Measurements from ENCODE around the gene FHOD3.

DNA sequence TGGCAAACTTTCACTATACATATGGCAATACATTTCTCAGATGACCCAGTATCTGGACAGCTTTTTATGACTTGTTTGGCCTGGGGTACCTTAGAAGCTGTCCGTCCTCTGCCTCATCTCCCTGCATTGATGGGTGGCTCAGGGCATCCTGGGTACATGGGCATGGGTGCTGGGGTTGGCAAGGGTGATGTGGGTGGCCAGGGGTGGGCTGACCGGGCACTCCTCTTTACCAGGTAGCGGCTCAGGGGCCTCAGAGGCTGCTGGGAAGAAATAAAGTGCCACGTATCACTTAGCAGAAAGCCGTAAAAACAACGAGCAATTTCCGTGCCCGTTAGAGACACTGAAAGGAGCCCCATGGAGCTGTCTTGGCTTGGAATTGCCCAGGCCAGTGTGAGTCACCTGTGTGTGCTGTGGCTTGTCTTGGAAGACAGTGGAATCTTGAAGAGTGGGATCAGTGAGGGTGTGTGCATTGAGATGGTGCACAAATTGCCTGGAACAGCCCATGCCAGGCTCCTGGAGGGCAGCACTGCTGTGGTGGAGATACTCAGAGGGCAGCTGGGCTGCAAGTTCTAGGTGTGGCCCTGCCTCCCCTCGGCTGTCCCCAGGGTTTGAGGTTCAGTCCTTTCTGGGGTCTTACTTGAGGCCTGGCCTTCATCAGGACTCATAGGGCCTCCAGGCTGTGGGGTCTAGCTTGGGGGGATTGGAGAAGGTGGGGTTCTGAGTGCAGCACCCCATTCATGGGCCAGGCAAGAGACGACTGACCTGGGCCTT is 88.8 kb downstream of the FHOD3 start:
- TF ChIP-seq, protein P1, sequence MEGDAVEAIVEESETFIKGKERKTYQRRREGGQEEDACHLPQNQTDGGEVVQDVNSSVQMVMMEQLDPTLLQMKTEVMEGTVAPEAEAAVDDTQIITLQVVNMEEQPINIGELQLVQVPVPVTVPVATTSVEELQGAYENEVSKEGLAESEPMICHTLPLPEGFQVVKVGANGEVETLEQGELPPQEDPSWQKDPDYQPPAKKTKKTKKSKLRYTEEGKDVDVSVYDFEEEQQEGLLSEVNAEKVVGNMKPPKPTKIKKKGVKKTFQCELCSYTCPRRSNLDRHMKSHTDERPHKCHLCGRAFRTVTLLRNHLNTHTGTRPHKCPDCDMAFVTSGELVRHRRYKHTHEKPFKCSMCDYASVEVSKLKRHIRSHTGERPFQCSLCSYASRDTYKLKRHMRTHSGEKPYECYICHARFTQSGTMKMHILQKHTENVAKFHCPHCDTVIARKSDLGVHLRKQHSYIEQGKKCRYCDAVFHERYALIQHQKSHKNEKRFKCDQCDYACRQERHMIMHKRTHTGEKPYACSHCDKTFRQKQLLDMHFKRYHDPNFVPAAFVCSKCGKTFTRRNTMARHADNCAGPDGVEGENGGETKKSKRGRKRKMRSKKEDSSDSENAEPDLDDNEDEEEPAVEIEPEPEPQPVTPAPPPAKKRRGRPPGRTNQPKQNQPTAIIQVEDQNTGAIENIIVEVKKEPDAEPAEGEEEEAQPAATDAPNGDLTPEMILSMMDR (IDR thresholded peaks at IDR 0.05; ENCODE audit: low read depth, low read length) = no peak
- no peak for TF ChIP-seq POLR2A (IDR thresholded peaks at IDR 0.05; ENCODE audit: extremely low read depth, insufficient read length)
